Measurements from ENCODE around the gene POLR2H. TPM values are rescaled to one million over a fixed set of nuclear protein-coding genes. Genes with fewer than 3 reads are reported as not detected.

POLR2H gene
- total and polyA plus RNA-seq, 8 donors = 14.0 to 273 (median 110) TPM

DNA sequence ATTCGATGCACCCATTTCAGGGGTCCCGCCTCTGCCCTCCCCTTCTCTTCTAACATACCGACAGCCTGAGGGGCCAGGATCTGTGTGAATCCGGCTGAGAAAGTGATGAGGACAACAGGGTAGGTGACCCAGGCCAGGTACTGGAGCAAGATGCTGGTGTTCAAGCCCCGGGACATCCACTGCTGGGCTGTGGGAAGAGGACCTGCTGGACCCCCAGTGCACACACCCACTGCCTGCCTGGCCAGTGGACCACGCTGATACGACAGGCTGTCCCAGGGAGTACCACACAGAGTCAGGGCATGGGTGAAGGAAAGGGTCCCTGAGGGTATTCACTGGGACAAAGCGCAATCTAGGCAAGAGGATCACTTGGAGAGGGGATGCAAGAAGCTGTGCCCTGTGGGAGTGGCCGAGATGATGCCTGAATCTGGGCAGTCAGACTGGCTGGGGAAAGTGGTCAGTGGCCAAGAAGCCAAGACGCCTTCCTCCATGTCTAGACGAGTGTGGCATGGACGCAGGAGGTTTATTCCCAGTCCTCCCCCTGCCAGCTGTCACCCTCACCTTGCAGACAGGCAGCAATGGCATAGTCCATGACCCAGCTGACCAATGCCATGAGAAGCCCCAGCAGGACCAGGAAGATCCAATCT is 3.3 kb upstream of the POLR2H start:
- WGBS, 5 donors = 93 to 97% (median 96%) methylated on average over 11 to 12 of the region's 12 CpGs
- intact Hi-C loops (cut with DNase I; ENCODE audit: low total_unique reads) = loop anchor here (10.0 kb wide), 1 partner anchor 53 kb away; no protein-coding TSS in a partner anchor
- no peak for TF ChIP-seq POLR2AphosphoS5 (IDR thresholded peaks at IDR 0.05)
- TF ChIP-seq EP300 (IDR thresholded peaks at IDR 0.05) = no peak
- TF ChIP-seq, protein P1, sequence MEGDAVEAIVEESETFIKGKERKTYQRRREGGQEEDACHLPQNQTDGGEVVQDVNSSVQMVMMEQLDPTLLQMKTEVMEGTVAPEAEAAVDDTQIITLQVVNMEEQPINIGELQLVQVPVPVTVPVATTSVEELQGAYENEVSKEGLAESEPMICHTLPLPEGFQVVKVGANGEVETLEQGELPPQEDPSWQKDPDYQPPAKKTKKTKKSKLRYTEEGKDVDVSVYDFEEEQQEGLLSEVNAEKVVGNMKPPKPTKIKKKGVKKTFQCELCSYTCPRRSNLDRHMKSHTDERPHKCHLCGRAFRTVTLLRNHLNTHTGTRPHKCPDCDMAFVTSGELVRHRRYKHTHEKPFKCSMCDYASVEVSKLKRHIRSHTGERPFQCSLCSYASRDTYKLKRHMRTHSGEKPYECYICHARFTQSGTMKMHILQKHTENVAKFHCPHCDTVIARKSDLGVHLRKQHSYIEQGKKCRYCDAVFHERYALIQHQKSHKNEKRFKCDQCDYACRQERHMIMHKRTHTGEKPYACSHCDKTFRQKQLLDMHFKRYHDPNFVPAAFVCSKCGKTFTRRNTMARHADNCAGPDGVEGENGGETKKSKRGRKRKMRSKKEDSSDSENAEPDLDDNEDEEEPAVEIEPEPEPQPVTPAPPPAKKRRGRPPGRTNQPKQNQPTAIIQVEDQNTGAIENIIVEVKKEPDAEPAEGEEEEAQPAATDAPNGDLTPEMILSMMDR (IDR thresholded peaks at IDR 0.05) = no peak
- no peak for TF ChIP-seq POLR2A (IDR thresholded peaks at IDR 0.05)

DNA sequence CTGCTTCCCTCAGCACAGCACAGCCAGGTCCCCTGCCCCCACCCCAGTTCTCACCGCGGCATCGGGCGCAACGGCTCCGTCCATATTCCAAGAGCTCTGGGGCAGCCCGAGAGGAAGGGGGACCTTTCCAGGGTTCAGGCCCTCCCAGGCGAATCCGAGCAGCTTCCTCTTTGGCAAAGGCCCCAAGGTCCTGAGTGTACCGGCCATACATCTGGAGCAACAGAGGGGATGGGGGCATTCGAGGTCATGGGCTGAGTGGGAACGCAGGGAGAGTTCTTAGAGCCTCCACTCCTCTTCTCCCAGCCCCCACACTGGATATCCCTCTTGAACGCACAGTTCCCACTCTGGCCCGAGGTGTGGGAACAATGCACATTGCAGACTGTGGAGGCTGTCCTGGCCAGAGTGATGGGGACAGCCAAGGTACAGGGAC is 2.6 kb upstream of the POLR2H start:
- Histone ChIP-seq H3K36me3 (peaks cover 0 to 36% (median 22%) of the 10 kb centered on the region in 4 donors), H3K4me3 (no peak overlapping the region), H3K27me3 (no peaks in the 10 kb centered on the region), H3K4me1 (peaks cover 13 to 39% (median 21%) of the 10 kb centered on the region in 4 donors), H3K27ac (no peak overlapping the region), H3K9me3 (no peaks in the 10 kb centered on the region)
- 67 to 87% (median 81%) methylated on average over 14 of the region's 14 CpGs for WGBS, 5 donors
- intact Hi-C loops (cut with DNase I; ENCODE audit: low total_unique reads) = loop anchor here (10.0 kb wide), 1 partner anchor 54 kb away; no protein-coding TSS in a partner anchor
- TF ChIP-seq, protein P1 (IDR thresholded peaks at IDR 0.05) = no peak
- DNase-seq = no peak

More for the DNA sequence above, 3.3 kb upstream of the POLR2H start:
- Histone ChIP-seq H3K4me1 (peaks cover 9 to 34% (median 15%) of the 10 kb centered on the region in 4 donors), H3K27me3 (no peaks in the 10 kb centered on the region), H3K9me3 (no peaks in the 10 kb centered on the region), H3K27ac (no peak overlapping the region), H3K36me3 (peaks cover 0 to 36% (median 22%) of the 10 kb centered on the region in 4 donors), H3K4me3 (no peak overlapping the region)
- DNase-seq = no peak

DNA sequence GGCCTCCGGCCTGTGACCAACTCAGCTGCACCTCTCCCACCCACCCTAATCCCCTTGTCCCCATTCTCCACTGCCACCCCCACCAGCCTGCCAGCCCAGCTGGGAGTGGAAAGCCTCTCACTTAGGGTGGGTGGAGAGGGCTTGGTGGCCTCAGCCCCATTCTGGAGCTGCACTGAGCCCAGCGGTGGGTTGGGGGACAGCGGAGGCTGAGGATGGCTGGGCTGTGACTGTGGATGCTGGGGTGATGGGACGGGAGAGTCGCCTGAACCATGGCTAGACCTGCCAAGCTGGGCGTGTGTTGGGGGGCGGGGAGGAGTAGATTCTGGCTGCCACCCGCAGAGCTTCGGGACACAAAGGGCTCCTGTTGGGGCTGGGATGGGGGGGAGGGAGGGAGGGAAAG is 1.9 kb upstream of the POLR2H start:
- peaks cover 20 to 39% (median 27%) of the 10 kb centered on the region in 4 donors for H3K4me1 ChIP-seq
- H3K9me3 ChIP-seq = no peaks in the 10 kb centered on the region
- TF ChIP-seq POLR2AphosphoS5 (IDR thresholded peaks at IDR 0.05) (no peak), EP300 (IDR thresholded peaks at IDR 0.05) (no peak), POLR2A (IDR thresholded peaks at IDR 0.05) (no peak)
- TF ChIP-seq, protein P1 (IDR thresholded peaks at IDR 0.05) = no peak
- H3K36me3 ChIP-seq = peaks cover 0 to 36% (median 22%) of the 10 kb centered on the region in 4 donors
- WGBS, 5 donors = 55 to 65% (median 59%) methylated on average over 9 of the region's 9 CpGs
- no peaks in the 10 kb centered on the region for H3K27me3 ChIP-seq
- no peak overlapping the region for H3K4me3 ChIP-seq
- H3K27ac ChIP-seq = no peak overlapping the region
- intact Hi-C loops (cut with DNase I; ENCODE audit: low total_unique reads) = loop anchor here (10.0 kb wide), 1 partner anchor 55 kb away; no protein-coding TSS in a partner anchor
- no peak for DNase-seq

DNA sequence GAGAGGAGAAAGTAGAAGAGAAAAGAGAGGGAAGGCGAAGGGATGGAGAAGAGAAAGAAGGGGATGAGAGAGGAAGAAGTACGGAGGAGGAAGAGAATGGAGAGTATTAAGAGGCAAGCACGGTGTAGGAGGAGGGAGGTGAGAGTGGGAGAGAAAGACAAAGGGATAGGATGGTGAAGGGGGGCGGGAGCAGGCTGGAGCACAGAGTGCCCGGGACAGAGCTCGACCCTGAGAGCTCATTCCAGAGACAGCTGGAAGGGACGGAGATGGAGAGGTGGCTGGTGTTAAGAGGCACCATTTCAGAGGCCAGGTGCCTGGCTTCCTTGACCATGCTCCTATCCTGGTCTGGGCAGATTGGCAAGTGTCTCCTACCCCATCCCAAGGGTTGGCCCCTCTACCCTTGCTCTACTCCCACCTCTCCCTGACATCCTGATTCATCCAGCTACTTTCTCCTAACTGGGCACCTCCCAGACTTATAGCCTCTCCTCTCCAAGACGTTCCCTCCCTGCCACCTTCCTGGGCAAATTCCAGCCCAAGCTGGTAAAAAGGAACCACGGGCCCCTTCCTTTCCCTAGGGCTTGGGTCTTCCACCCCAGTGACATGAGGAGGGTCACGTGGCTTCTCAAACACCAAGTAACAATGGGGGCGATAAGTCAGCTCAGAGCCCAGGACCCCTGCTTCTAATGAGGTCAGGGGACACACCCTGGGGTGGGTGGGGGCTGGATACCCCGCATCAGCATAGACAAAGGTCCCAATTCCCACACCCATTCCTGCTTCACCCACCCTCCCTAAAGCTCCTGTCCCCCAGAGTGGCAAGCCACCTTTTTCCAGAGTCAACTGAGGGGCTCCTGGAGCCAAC is 1.2 kb upstream of the POLR2H start:
- no peaks in the 10 kb centered on the region for H3K27me3 ChIP-seq
- H3K4me3 ChIP-seq = peak overlapping the region; percentile 83 to 95 (median 86)
- no peak for DNase-seq
- no peaks in the 10 kb centered on the region for H3K9me3 ChIP-seq
- intact Hi-C loops (cut with DNase I; ENCODE audit: low total_unique reads) = no loop called here
- no peak for TF ChIP-seq POLR2AphosphoS5 (IDR thresholded peaks at IDR 0.05)
- no peak for TF ChIP-seq POLR2A (IDR thresholded peaks at IDR 0.05)
- TF ChIP-seq EP300 (IDR thresholded peaks at IDR 0.05) = no peak
- TF ChIP-seq, protein P1 (IDR thresholded peaks at IDR 0.05) = no peak
- WGBS, 5 donors = 62 to 75% (median 69%) methylated on average over 11 to 12 of the region's 12 CpGs
- H3K4me1 ChIP-seq = peaks cover 22 to 46% (median 32%) of the 10 kb centered on the region in 4 donors
- no peak overlapping the region for H3K27ac ChIP-seq
- peaks cover 0 to 34% (median 23%) of the 10 kb centered on the region in 4 donors for H3K36me3 ChIP-seq
